ENCODE measurements around the gene CFI. TPM values are rescaled to one million over a fixed set of nuclear protein-coding genes. Genes with fewer than 3 reads are reported as not detected.

The CFI gene
- total and polyA plus RNA-seq, 2 donors from 2014 or later, result 191 to 248 TPM

- no peaks in the 10 kb centered on the region for H3K9me3 ChIP-seq (ENCODE audit: control insufficient read depth in 2 of 3, insufficient read depth in 1 of 3, low read length in 3 of 3)
- H3K27me3 ChIP-seq (ENCODE audit: control insufficient read depth, insufficient read depth, low read length), result no peaks in the 10 kb centered on the region
- H3K4me3 ChIP-seq (ENCODE audit: low read length in 3 of 3), result no peak overlapping the region
- H3K4me1 ChIP-seq (ENCODE audit: control insufficient read depth in 2 of 3, insufficient read depth in 2 of 3, low read depth in 1 of 3, low read length in 3 of 3), result no peaks in the 10 kb centered on the region
- intact Hi-C loops (cut with DNase I), result no loop called here
- FAIRE-seq, result no peak
- no peak overlapping the region for H3K9ac ChIP-seq (ENCODE audit: low read length in 3 of 3)
- H3K27ac ChIP-seq (ENCODE audit: low read depth in 2 of 2, low read length in 2 of 2), result no peak overlapping the region
- H3K36me3 ChIP-seq (ENCODE audit: control insufficient read depth in 2 of 3, insufficient read depth in 3 of 3, low read length in 3 of 3), result peaks cover 0 to 12% (median 9%) of the 10 kb centered on the region in 3 donors
- DNase-seq, result no peak
- TF ChIP-seq CTCF (IDR thresholded peaks at IDR 0.05; ENCODE audit: borderline replicate concordance, extremely low read depth, insufficient read depth), result no peak
Measured at GRCh38 chr4:109749388-109750082, 52.3 kb downstream of the CFI start.

- intact Hi-C loops (cut with DNase I), result no loop called here
- no peak overlapping the region for H3K27ac ChIP-seq (ENCODE audit: low read depth in 2 of 2, low read length in 2 of 2)
- H3K36me3 ChIP-seq (ENCODE audit: control insufficient read depth in 2 of 3, insufficient read depth in 3 of 3, low read length in 3 of 3), result peaks cover 0 to 12% (median 9%) of the 10 kb centered on the region in 3 donors
- DNase-seq (no peak), FAIRE-seq (no peak)
- no peaks in the 10 kb centered on the region for H3K27me3 ChIP-seq (ENCODE audit: control insufficient read depth, insufficient read depth, low read length)
- no peaks in the 10 kb centered on the region for H3K9me3 ChIP-seq (ENCODE audit: control insufficient read depth in 2 of 3, insufficient read depth in 1 of 3, low read length in 3 of 3)
- H3K4me3 ChIP-seq (ENCODE audit: low read length in 3 of 3), result no peak overlapping the region
- no peak for TF ChIP-seq CTCF (IDR thresholded peaks at IDR 0.05; ENCODE audit: borderline replicate concordance, extremely low read depth, insufficient read depth)
- no peak overlapping the region for H3K9ac ChIP-seq (ENCODE audit: low read length in 3 of 3)
- no peaks in the 10 kb centered on the region for H3K4me1 ChIP-seq (ENCODE audit: control insufficient read depth in 2 of 3, insufficient read depth in 2 of 3, low read depth in 1 of 3, low read length in 3 of 3)
Measured at GRCh38 chr4:109748114-109748513, 53.7 kb downstream of the CFI start.

- DNase-seq, result no peak
- intact Hi-C loops (cut with DNase I), result no loop called here
- peaks cover 0 to 14% (median 12%) of the 10 kb centered on the region in 3 donors for H3K36me3 ChIP-seq (ENCODE audit: control insufficient read depth in 2 of 3, insufficient read depth in 3 of 3, low read length in 3 of 3)
- no peak for TF ChIP-seq CTCF (IDR thresholded peaks at IDR 0.05; ENCODE audit: borderline replicate concordance, extremely low read depth, insufficient read depth)
- no peaks in the 10 kb centered on the region for H3K4me1 ChIP-seq (ENCODE audit: control insufficient read depth in 2 of 3, insufficient read depth in 2 of 3, low read depth in 1 of 3, low read length in 3 of 3)
- H3K4me3 ChIP-seq (ENCODE audit: low read length in 3 of 3), result no peak overlapping the region
- no peak for FAIRE-seq
- H3K27me3 ChIP-seq (ENCODE audit: control insufficient read depth, insufficient read depth, low read length), result no peaks in the 10 kb centered on the region
- H3K9me3 ChIP-seq (ENCODE audit: control insufficient read depth in 2 of 3, insufficient read depth in 1 of 3, low read length in 3 of 3), result no peaks in the 10 kb centered on the region
- no peak overlapping the region for H3K9ac ChIP-seq (ENCODE audit: low read length in 3 of 3)
- H3K27ac ChIP-seq (ENCODE audit: low read depth in 2 of 2, low read length in 2 of 2), result no peak overlapping the region
Measured at GRCh38 chr4:109746728-109747127, 55.1 kb downstream of the CFI start.
